Islet of Langerhans (tissue), 1 donor: ENCODE data around the gene MCM5.
"Not testable (repeated sequence)": the region's sequence is repeated elsewhere in the genome, so short reads cannot be mapped to it uniquely, and the experiment has no call there.

Source experiments
- FAIRE-seq: peaks from one replicate; lab custom pipeline; 2011; peaks lifted over from hg19 to GRCh38; lab: Jason Lieb, UNC

Gene MCM5

DNA sequence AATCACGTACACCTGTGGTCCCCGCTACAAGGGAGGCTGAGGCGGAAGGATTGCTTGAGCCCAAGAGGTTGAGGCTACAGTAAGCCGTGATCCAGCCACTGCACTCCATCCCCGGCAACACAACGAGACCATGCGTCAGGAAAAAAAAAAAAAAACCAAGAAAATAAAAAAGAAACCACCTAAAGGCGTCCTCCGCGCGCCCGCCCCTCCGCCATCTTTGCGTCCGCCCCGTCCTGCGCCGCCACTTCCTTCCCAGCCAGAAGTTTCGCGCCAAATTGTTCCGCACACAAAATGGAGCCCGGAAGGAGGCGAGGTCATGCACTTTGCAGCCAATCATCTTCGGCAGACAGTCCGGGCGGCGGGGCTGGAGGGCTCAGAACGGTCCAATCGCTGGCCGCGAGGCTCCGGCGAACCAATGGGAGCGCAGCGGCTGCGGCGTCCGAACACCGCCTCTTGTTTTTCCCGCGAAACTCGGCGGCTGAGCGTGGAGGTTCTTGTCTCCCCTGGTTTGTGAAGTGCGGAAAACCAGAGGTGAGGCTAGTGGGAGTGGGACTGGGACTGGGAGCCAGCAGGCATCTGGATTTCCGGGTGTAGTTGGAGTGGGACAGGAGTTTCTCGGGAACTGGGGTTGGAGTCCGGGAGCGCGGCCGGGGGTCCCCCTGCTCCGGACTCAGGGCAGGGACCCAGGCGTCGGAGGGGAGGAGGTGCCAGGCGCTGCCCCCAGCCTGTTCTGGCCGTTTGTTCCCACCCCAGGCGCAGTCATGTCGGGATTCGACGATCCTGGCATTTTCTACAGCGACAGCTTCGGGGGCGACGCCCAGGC is at the start of gene MCM5:
Gene MCM5 (plus strand): TSS at position 463 of the 823 bp plus-strand sequence. CDS start 299 bp downstream, at position 762.
- FAIRE-seq = peak; percentile 62

DNA sequence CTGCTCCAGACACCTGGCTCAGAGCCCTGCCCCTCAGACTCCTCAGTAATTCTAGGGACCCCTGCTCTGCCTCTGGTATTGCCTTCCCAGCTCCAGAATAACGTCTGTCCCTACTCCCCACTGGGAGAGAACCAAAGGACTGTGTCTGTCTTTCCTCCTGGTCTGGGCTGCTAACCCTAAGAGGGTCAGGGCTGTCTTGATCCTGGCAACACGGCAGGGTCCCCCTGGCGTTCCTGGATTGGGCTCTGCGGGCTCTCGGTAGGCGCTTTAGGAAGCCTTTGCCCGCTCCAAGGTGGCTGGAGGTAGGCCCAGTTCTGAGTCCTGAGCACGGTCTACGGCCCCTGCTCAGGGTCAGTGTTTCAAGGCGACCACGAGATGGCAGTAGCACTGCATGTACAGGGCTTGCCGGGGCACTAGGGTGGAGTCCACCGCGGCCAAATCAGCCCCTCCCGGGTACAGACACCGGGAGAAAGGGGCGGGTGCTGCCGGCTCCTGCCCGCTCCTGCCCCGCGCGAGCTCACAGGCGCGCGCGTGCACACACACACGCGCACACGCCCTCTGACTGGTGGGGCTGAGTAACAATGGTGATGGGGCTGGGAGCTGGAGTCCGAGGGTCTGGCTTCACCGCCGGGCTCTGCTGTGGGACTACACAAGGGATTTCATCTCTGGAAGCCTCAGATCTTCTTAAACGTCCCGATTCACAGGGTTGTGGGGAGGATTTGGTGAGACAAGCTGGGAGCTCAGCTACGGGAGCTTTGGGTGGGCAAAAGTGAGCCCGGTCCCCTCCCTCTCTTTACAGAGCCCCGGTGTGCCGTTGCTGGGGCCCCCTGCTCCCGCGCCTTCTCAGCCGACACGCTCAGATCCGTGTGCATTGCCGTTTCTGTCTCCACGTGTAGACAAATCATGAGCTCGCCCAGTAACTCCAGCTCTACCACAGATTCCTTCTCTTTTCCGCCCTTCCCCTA is 49.1 kb upstream of the MCM5 start:
- FAIRE-seq = no peak

DNA sequence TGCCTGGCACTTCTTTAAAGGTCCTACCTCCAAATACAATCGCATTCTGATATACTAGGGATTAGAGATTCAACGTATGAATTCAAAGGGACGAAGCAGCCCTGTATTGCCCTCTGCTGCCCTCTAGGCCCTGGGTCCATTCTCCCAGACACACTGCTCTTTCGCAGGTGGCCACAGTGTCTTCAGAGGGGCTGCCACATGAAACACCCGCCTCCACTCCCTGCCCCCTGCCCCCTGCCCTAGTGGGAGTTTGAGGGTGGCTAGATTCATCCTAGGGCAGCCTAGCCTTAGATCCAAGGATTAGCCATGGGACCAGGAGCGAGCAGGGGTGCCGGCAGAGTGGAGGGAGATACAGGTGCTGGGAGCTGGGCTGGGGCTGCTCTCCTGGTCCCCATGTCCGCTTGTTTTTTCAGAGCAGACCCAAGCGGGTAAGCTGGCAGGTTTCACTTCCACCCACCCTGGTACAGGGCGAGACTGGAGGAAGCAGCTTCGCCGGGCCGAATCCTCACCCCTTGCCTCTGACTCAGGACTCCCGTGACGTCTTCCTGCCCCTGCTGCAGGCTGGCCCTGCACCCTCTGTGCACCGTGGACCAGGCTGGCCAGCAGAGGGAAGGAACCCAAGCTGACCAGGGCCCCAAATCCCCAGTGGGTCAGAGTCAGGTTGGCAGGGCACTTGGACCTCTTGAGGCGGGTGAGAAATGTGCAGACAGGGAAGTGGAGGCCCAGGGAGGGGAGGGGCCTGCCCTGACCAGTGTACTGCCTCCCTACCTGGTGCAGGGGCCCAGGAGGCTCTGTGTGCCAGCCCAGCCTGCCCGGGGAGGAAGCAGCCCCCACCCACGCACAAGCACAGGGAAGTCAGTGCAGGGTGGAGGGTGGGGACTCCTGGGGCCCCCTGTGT is 47.5 kb upstream of the MCM5 start:
- FAIRE-seq = no peak

DNA sequence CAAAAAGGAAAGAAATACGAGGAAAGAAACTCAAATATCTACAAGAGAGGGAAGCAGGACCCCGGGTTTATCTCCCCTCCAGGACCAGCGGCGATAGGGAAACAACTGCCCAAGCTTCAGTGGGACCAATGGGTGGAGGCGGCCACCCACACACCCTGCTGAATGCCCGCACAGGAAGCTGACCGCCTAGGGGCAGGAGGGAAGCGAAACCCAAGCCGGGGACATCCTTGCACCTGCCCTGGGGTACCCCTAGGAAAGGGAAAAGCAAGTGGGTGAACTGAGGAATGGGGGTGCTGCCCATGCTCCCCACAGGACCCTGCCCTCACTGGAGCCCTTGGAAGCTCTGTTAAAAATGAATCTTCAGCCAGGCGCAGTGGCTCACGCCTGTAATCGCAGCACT is 46.6 kb upstream of the MCM5 start:
- no peak for FAIRE-seq

DNA sequence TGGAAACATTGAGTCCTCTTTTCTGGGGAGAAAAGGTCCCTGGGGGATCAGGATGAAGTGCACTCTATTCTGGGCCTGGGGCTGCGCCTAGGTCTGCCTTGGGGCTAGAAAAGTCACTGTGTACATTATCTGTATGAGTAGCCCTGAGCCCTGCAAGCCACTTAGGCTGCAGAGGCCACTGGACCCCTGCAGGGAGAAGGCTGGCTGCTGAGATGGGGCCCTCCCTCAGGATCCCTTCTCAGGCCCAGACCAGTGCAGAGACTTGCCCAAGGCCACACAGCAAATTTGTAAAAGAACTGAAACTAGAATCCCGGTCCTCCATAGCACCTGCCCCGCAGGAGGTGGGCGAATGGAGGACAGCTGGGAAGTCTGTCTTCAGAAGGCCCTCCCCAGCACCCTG is 45.9 kb upstream of the MCM5 start:
- FAIRE-seq = no peak

DNA sequence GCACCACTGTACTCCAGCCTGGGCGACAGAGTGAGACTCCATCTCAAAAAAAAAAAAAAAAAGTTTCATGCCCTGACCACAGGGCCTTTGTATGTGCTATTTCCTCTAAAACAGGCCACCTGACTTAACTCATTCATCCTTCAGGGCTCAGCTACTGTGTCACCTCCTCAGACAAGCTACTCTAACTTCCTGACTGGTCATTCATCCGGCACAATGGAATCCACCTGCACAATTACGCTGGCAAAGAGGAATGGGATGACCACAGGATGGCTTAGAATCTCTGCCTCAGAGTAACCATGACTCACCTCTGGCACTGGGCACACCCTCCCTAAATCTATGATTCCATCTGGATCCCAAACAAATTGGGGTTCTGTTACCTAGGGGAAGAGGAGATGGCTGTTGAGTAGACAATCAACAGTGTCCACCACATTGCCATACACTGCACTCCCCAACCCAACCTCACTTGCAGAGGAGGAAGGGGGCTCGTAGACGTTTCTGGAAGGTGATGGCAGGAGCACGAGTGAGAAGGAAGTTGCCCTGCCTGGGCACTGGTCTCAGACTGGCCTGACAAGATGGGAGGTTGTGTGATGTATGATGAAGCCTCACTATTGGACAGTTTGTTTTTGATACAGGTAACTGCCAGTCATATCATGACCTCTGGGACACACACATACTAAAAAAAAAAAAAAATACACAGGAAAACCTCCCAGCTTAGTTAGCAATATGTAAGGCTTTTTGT is 41.9 kb upstream of the MCM5 start:
- FAIRE-seq = no peak

DNA sequence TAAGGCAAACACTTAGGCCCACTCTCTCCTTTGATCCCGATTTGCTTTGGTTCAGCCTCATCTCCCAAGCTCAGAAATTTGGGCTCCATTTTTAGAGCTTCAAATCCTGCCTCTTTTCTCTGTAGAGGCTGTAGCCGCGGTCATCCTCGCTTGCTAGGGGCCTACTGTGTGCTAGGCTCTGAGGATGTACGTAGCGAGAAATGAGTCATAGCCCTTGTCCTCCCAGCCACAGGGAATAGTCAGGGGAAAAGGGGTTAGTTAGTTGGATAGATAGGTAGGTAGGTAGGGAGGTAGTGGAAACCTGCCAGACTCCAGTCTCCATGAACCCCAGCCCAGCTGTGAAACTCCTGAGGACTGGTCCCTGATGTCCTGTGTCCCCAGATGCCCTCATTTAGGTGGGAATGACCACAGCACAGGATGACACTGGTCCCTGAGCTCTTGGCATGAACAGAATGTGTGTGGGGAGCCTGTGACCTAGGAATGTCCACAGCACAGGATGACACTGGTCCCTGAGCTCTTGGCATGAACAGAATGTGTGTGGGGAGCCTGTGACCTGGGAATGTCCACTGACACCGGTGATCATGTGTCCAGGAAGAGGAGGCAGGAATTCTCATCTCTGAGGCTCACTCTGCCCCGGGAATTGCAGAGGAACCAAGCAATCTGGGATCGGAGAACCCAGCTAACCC is 40.4 kb upstream of the MCM5 start:
- FAIRE-seq = no peak

DNA sequence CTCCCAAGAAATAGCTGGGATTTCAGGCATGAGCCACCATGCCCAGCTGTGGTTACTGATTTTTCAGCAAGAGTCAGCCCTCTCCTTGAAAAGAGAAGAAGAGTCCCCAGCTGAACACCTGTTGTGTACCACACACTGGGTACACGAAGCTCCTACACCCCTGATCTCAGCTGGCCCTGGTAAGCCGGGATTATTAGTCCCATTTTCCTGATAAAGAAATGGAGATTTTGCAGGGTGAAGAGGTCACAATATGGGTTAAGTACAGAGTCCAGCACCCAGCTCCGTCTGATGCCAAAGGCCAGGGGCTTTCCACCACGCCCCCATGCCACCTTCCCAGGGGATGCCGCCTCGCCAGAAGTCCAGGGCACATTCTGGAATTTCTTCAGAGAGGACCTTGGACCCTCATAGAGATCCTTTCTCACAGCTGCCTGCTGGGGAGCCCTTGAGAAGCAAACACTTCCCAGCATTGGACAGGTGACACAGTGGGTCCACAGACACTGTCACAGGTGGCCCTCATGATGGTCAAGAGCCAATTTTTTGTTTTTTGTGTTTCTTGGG is 38.9 kb upstream of the MCM5 start:
- no peak for FAIRE-seq

DNA sequence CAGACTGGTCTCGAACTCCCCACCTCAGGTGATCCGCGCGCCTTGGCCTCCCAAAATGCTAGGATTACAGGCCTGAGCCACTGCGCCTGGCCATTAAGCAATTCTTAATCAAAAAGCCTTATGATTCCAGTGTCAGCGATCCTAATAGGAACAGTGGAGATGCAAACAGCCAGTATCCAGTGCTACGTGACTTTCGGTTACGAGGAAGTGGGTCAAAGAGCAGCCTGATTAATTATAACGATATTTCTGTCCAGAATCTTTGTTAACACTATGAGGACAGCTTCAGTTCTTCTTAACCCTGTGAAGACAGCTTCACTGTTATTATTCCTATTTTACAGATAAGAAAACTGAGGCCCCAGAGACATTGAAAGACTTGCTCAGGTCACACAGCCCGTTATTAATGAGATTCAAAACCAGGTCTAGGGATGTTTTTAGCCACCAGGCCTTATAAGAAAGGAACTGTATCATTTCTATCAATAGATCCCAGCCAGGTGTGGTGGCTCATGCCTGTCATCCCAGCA is 36.3 kb upstream of the MCM5 start:
- FAIRE-seq = no peak

DNA sequence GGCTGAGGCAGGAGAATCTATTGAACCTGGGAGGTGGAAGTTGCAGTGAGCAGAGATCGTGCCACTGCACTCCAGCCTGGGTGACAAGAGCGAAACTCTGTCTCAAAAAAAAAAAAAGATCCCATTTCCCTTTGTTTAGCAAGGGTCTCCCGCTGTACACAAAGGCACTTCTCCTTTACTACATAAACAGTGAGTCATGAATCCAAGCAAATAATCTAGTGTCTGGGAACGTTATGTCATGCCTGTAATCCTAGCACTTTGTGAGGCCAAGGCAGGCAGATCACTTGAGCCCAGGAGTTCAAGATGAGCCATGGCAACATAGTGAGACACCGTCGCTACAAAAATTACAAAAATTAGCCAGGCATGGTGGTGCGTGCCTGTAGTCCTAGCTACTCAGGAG is 35.7 kb upstream of the MCM5 start:
- not testable (repeated sequence) for FAIRE-seq

DNA sequence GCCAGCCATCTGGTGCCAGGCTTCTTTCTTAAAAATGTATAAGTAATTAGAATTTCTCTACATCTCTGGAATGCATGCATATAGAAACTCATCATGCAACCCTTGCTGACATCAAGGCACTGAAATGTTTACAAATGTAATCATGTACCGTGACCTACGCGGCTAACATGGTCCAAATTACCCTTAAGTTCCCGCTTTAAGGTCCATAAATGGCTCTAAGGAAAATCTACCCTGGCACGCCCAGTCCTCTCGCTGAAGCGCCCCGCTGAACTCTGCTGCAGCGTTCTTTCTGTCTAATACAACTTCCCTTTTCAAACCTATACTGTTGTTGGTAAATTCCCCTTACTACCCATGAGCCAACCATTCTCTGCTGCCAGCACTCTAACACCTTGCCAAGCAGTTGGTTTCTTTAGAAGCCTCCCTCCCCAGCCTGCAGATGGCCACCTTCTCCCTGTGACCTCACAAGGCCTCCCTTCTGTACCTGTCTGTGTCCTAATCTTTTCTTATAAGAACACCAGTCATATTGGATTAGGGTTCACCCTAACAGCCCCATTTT is 32.5 kb upstream of the MCM5 start:
- no peak for FAIRE-seq

DNA sequence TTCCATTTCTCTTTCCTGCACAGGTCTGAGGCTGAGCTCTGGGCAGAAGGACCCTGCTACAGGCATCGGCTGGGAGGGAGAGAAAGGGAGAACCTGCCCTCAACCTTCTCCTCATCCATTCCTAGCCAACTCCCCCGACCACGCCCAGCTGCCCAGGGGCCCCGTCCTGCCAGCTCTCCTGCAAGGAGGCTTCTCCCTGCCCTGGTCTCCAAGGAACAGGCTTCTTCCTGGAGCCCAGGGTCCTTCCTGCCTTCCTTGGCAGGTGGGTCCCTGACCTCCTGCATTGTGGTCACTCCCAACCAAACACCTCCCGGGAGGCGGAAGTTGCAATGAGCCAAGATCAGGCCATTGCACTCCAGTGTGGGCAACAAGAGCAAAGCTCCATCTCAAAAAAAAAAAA is 31.6 kb upstream of the MCM5 start:
- no peak for FAIRE-seq

DNA sequence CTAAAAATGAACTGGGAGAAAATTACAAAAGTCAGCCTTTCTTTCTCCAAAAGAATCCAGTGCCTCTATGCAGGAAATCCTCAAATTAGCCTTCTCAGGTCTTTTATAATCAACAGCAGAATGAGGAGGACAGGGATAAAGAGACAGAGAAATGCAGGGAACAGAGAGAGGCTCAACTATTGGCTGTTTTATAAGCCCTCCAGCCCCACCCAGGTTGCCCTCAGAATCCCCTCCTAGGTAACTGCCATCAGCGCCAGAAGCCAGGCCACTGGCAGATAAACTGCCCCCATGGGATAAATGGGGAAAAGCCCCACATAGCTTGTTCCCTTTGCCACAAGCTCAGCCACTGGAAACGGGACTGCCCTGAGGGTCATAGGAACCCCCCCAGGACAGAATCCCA is 29.9 kb upstream of the MCM5 start:
- no peak for FAIRE-seq

DNA sequence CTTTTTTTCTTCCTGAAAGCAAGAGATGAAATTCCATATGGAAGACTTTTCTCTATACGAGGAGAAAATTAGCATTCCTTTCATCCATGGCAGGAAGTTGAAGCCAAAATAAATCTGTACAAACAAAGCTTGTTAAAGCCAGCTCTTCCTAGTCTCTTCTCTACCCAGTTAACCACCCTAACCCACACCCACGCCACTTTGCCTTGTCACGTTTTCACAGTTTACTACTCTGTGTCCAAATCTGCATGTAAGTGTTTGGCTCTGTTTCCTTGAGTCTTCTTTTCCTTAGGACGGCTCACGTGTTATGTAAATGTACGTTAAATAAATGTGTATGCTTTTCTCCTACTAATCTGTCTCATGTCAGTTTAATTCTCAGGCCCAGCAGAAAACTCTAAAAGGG is 26.2 kb upstream of the MCM5 start:
- FAIRE-seq = no peak

DNA sequence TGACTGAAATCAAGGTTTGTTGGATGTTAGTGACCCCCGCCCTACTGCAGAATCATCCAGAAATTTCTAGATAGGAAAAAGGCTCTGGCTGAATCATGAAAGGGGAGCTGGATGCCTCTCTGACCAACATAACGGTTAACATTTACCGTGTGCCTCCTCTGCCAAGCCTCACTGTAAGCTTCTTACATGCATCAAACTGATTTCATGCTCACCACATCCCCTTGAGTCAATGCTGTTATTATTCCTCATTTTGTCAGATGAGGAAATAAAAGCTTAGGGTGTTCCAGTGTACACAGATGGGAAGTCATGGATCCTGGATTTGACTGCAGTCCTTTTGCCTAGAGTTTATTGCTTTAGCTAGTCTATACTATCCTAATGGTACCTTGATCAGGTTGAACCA is 24.9 kb upstream of the MCM5 start:
- no peak for FAIRE-seq

DNA sequence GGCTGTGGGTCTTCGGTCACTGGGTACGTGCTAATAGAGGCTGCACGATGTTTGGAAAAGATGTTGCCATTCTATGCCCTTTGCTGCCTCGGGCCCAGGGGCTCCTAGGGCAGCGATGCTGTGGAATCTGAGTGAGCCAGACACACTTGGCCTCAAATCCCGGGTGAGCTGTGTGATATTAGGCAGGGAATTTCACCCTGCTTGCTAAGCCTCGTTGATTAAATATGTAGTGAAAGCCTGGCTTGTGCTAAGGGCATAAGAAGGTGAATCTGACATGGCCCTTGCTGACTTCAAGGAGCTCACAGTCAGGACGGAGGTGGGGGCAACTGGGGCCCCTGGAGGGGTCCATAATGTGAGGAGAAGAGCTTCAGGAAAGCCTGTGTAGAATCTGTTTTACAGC is 24.4 kb upstream of the MCM5 start:
- no peak for FAIRE-seq

DNA sequence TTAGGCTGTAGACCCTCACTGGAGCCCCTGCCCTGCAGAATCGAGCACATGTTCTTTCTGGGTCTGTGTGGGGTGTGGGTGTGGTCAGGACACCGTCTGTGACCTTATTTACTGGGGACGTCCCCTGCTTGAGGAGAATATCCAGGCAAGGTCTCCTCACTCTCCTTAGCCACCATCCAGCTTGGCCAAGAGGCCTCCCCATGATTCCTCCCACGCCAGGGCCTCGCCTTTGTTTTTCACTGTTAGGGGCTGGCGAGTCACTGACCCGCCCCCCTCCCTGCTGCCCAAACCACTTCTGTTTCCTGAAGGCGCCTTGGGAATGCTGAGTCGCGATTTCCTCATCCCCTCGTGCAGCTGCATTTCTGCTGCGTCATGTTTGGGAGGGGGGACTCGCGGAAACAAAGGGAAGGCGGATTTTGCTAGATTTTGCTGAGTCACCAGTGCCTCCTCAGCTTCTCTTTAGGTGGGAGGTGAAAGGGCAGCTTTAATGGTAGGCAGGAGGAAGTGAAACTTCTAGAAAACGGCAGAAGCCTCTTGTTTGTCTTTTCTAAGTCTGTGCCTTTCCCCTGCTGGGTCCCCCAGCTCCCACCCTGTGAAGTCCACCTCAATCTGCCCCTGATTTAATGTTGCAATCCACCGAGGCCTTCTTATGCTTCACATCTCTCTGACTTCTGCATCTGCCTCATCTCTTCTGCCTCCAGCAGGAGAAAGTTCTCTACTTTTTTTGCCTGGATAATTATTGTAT is 23.0 kb upstream of the MCM5 start:
- FAIRE-seq = no peak

DNA sequence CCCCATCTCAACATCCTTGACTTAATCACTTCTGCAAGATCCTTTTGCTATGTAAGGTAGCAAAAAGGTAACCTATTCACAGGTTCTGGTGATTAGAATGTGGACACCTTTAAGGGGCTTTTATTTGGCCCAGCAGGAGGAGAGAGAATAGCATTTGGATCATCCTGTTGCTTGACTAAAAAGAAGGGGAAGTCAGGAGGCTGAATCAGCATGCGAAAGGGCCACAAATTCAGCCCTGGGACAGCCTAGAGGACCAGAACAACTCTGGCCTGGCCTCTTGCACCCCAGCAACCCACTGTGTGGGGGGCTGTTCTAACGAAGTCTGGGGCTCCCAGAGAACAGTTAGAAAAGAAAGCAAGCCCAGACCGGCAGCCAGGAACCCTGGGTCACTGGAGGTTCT is 22.2 kb upstream of the MCM5 start:
- no peak for FAIRE-seq

DNA sequence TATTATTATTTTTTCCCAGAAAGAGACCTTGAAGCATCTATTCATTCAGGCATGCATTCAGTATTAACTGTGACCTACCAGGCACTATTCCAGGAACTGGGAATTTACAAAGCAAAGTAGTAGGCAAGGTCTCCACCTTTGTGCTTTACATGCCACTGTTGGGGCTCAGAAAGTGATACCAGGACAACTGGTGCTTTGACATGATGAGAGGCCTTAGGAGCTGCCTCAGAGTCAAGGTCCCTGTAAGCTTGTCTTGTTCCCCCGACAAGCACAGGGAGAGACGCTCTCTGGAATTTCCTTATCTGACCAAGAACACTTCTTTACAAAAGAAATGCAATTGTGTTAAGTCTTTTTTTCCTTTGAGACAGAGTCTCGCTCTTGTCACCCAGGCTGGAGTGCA is 21.3 kb upstream of the MCM5 start:
- no peak for FAIRE-seq
